ENCODE data around the gene DUOXA2. TPM values are rescaled to one million over a fixed set of nuclear protein-coding genes. Genes with fewer than 3 reads are reported as not detected.

Gene DUOXA2
- total RNA-seq, 4 donors from 2014 or later, result not detected

DNA sequence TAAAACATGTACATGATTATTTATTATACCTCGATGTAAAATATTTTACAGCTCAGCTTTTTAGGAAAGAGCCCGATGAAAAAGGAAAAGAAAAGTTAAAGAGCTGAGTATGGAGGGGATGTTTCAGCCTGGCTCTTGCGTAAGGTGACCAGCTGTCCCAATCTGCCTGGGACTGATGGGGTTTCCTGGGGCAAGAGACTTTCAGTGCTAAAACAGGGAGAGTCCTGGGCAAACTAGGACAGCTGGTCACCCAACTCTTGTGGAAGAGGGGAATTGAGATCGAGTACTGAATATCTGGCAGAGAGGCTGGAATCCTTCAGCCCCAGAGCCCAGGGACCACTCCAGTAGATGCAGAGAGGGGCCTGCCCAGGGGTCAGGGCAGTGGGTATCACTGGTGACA lies 21.1 kb upstream of the DUOXA2 start:
- no peak for TF ChIP-seq CTCF (IDR thresholded peaks at IDR 0.05)
- ATAC-seq (ENCODE audit: low FRiP score), result no peak
- DNase-seq (ENCODE audit: low spot score), result no peak

DNA sequence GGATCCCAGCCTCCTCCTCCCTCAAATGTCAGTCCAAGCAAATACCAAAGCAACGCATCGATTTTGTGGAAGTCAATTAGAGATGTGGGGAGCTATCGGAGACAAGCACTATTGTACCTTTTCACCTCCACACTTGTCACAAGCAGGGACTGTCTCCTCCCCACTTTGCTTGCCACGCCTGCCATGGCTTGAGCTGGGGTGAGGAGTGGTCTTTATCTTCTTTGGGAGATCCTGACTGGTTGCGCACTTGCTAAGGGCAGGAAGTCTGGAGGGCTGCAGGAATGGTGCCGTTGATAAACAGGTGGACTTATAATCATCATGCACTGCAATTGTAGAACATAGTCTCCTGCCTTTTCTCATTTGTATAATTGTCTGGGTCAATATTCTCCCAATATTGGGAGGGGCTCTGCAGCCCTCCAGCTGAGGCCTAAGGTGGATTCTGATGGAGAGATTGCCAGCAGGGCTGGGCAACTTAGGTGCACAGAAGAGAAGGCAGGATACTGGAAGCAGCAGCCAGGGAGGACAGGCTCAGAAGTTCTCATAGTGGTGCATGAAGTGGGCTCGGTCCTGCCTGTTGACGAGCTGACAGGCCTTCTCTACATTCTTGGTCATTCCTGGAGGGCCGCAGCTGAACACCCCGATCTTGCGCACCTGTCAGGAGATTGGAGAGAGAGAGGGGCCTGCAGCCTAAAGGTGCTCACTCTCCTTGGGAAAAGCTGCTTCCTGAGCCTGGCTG lies 20.3 kb upstream of the DUOXA2 start:
- no peak for TF ChIP-seq CTCF (IDR thresholded peaks at IDR 0.05)
- DNase-seq (ENCODE audit: low spot score) (no peak), ATAC-seq (ENCODE audit: low FRiP score) (no peak)

- ATAC-seq (ENCODE audit: low FRiP score) (no peak), DNase-seq (ENCODE audit: low spot score) (no peak)
- TF ChIP-seq CTCF (IDR thresholded peaks at IDR 0.05), result no peak
These were observed 19.8 kb upstream of the DUOXA2 start for GRCh38 chr15:45094358-45094730.

GRCh38 chr15:45095661-45096060 lies 18.5 kb upstream of the DUOXA2 start:
- no peak for TF ChIP-seq CTCF (IDR thresholded peaks at IDR 0.05)
- DNase-seq (ENCODE audit: low spot score) (no peak), ATAC-seq (ENCODE audit: low FRiP score) (no peak)

DNA sequence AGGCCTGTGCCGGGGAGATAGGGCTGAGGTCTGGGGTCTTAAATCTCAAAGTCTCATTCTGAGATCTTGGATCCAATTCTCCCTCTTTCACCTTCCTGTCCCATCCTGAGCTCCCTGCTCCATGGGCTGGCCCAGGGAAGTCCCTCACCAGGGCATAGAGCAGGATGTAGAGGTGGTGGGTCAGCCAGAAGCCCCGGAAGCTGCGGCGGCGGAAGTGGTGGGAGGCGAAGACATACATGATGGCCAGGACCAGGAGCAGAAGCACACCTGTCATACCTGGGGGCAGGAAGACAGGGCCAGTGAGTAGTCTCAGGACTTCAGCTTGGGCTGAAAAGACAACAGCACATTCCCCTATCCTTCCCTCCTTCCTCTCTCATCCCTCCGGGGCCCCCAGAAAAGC lies 16.7 kb upstream of the DUOXA2 start:
- no peak for DNase-seq (ENCODE audit: low spot score)
- no peak for TF ChIP-seq CTCF (IDR thresholded peaks at IDR 0.05)
- ATAC-seq (ENCODE audit: low FRiP score), result no peak

DNA sequence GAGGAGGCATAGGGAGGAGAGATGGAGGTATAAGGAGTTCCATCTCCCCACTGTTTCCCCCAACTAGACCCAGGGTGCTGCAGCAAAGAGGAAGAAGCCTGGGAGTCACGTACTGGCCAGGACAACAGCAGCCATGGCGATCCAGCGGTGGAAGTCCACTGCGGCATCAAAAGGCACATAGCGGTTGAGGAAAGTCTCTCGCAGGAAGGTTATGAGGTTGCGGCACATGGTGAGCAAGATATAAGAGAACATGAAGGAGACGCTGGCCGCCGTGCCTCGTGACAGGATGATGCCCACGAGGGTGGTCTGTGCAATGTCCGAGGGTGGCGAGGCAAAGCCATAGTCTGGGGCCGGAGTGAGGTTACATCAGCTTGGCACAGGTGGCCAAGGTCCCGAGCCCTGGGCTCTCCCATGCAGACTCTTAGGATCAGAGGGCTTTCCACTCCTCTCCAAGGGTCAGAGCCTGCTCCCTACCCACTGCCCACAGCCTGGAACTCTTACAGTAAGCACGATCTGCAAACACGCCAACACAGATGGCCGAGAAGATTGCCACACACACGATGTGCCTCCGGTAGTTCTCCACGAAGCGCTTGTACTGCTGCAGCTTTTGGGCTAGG lies 14.5 kb upstream of the DUOXA2 start:
- ATAC-seq (ENCODE audit: low FRiP score) (no peak), DNase-seq (ENCODE audit: low spot score) (no peak)
- no peak for TF ChIP-seq CTCF (IDR thresholded peaks at IDR 0.05)
